ENCODE data around the gene HTRA1.

The HTRA1 gene

GRCh38 chr10:122427280-122427679 is 34.1 kb upstream of the HTRA1 start:
- TF ChIP-seq SIN3A (IDR thresholded peaks at IDR 0.05; ENCODE audit: borderline replicate concordance, insufficient read depth, low read length) (no peak), FOXP2 (optimal IDR thresholded peaks at IDR 0.05; ENCODE audit: borderline replicate concordance, extremely low read depth, extremely low read length, insufficient read depth) (no peak), REST (IDR thresholded peaks at IDR 0.05; ENCODE audit: insufficient read depth in 1 of 2, low read depth in 2 of 2, low read length in 2 of 2) (no peak), POLR2AphosphoS5 (IDR thresholded peaks at IDR 0.05; ENCODE audit: low read depth, low read length) (no peak), TAF1 (IDR thresholded peaks at IDR 0.05; ENCODE audit: borderline replicate concordance, insufficient read depth, low read length) (no peak)

- no peak for TF ChIP-seq REST (IDR thresholded peaks at IDR 0.05; ENCODE audit: insufficient read depth in 1 of 2, low read depth in 2 of 2, low read length in 2 of 2)
Observed at GRCh38 chr10:122435212-122435827, 26.0 kb upstream of the HTRA1 start.

- TF ChIP-seq FOXP2 (optimal IDR thresholded peaks at IDR 0.05; ENCODE audit: borderline replicate concordance, extremely low read depth, extremely low read length, insufficient read depth) (no peak), SIN3A (IDR thresholded peaks at IDR 0.05; ENCODE audit: borderline replicate concordance, insufficient read depth, low read length) (no peak)
Observed at GRCh38 chr10:122441961-122442360, 19.4 kb upstream of the HTRA1 start.

- no peak for TF ChIP-seq FOXP2 (optimal IDR thresholded peaks at IDR 0.05; ENCODE audit: borderline replicate concordance, extremely low read depth, extremely low read length, insufficient read depth)
- TF ChIP-seq POLR2AphosphoS5 (IDR thresholded peaks at IDR 0.05; ENCODE audit: low read depth, low read length) = no peak
- TF ChIP-seq SIN3A (IDR thresholded peaks at IDR 0.05; ENCODE audit: borderline replicate concordance, insufficient read depth, low read length) = no peak
- TF ChIP-seq REST (IDR thresholded peaks at IDR 0.05; ENCODE audit: insufficient read depth in 1 of 2, low read depth in 2 of 2, low read length in 2 of 2) = no peak
- TF ChIP-seq TAF1 (IDR thresholded peaks at IDR 0.05; ENCODE audit: borderline replicate concordance, insufficient read depth, low read length) = no peak
Observed at GRCh38 chr10:122445469-122445868, 15.9 kb upstream of the HTRA1 start.

GRCh38 chr10:122445904-122446303 is 15.4 kb upstream of the HTRA1 start:
- TF ChIP-seq FOXP2 (optimal IDR thresholded peaks at IDR 0.05; ENCODE audit: borderline replicate concordance, extremely low read depth, extremely low read length, insufficient read depth) (no peak), TAF1 (IDR thresholded peaks at IDR 0.05; ENCODE audit: borderline replicate concordance, insufficient read depth, low read length) (no peak), SIN3A (IDR thresholded peaks at IDR 0.05; ENCODE audit: borderline replicate concordance, insufficient read depth, low read length) (no peak), POLR2AphosphoS5 (IDR thresholded peaks at IDR 0.05; ENCODE audit: low read depth, low read length) (no peak), REST (IDR thresholded peaks at IDR 0.05; ENCODE audit: insufficient read depth in 1 of 2, low read depth in 2 of 2, low read length in 2 of 2) (no peak)

Measured in PFSK-1 (cell line).